GM21526 (cell line): ENCODE data around the gene CKMT2.
A peak's percentile ranks its signal among the peaks of the same experiment; 100 is the strongest.
"Not testable (repeated sequence)": the region's sequence is repeated elsewhere in the genome, so short reads cannot be mapped to it uniquely, and the experiment has no call there.

Source experiments
- ATAC-seq: cut with Tn5 transposase; IDR thresholded peaks from one replicate; pipeline ENCODE4 v1.9.1; 2021; ENCODE audit warnings: moderate library complexity; ENCODE audit not compliant: unreplicated experiment, low FRiP score

The CKMT2 gene

DNA sequence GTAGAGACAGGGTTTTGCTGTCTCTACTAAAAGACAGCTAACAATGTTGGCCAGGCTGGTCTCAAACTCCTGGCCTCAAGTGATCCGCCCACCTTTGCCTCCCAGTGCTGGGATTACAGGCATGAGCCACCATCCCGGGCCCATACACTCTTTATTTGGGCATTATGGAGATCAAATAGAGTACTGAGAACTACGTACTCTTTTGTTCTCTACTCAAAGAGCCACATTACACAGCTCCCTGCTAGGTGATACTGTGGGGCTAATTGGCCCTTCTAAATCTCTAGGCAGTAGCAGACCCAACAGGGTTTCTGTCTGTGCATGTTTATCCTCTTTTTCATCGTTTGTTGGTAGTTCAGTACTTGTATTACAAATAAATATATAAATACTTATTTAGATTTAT, 16.1 kb downstream of the CKMT2 start:
- no peak for ATAC-seq

DNA sequence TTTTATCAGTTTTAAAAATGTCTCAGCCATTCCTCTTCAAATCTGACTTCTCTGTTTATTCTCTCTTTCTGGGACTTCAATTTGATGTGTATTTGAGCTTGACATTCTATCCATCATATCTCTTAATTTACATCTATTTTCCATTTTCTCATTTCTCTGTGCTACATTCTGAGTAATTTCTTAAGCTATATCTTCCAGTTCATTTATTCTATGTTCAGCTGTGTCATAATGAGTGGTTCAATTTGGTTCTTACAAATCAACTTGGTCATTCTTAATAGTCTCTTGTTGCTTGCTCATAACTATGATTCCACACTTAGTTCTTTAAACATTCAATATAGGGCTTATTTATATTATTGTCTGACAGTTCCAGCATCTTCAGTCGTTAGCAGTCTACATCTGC, 16.9 kb downstream of the CKMT2 start:
- ATAC-seq, result no peak

DNA sequence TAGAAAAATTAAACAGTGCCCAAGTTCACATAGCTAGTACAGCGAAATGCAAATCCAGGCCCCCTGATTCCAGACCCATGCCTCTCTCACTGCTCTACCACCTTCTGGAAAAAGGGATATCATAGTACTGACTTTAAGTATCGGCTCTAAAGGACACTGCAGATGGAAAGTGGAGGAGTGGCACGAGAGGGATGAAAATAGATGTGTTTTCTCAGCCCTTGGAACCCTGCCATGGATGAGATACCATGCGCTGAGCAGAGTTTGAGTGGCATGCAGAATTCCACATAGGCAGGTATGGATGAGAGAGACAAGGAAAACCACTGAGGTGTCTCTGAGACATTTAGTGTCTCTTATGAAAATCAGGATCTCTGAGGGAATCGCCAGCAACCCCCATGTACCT, 18.8 kb downstream of the CKMT2 start:
- ATAC-seq, result no peak

DNA sequence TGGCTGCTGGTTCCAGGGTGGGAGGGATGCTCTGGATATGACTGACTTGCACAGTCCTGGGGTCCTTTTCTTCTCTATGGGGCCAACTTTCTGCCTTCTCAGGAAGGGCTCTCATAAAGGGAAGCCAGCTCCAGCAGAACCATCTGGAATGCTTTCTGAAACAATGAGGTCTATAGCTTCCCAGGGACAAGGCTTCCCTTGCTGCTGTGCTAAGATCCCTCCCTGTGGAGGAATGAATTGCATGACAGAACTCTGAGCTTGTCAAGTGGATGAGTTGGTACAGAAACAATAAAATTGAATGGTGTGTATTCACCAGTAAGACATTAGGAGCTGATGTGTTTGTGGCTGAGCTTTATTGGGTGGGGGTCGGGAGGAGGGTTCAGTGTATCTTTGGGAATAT, 19.8 kb downstream of the CKMT2 start:
- ATAC-seq, result no peak

DNA sequence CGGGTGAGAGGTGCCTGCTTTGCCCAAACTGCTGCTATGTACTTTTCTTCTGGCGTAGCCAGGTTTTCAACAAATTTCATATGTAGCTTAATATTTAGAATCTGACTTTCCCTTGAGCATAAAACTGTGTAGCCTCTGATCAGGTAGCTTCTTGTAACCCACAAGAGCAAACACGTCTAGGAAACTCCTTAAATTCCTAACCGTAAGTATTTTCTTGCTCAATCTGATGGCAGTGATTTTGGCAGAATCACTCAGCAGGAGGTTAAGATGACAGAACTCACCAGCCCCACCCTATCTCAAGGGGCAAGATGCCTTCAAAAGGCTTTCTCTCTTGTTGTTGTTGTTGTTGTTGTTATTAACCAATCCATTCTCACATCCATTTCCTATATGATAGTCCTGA, 20.8 kb downstream of the CKMT2 start:
- ATAC-seq, result no peak

DNA sequence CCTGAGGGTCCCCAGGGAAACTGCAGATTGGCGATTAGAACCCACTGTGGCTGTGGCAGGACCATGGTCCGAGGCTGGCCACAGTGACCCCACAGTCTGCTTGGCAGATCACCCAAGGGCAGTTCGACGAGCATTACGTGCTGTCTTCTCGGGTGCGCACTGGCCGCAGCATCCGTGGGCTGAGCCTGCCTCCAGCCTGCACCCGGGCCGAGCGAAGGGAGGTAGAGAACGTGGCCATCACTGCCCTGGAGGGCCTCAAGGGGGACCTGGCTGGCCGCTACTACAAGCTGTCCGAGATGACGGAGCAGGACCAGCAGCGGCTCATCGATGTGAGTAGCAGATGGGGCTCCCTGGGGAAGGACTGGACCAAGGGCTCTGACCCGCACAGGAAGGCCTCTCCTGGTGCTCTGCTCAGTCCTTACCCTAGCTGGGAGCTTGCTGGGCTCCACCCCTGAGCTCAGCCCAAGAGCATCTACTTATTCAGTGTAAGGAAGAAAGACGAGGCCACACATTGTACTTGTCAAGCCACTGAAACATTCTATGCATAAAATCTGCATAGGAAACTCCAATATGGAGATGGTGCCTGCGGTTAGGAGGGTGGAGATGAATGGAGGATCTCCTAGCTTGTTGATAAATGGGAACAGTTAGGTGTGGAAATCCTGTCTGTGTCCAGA, 21.9 kb downstream of the CKMT2 start:
- no peak for ATAC-seq

DNA sequence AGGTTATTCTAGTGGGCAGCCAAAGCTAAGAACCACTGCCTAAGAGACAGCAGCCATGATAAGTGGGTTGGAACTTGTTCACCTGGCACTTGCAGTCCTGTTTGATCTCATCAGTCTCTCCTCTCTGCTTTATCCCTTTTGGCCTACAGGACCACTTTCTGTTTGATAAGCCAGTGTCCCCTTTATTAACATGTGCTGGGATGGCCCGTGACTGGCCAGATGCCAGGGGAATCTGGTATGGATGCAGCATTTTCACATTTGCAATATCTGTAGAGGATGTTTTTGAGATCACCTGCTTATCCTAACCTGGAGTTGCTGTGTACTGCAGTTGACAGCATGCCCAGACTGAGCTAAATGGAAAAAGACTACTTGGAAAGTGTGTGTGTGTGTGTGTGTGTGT, 23.6 kb downstream of the CKMT2 start:
- ATAC-seq, result no peak

DNA sequence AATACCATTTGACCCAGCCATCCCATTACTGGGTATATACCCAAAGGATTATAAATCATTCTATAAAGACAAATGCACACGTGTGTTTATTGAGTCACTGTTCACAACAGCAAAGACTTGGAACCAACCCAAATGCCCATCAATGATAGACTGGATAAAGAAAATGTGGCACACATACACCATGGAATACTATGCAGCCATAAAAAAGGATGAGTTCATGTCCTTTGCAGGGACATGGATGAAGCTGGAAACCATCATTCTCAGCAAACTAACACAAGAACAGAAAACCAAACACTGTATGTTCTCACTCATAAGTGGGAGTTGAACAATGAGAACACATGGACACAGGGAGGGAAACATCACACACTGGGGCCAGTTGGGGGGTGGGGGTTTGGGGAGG, 29.7 kb downstream of the CKMT2 start:
- not testable (repeated sequence) for ATAC-seq

DNA sequence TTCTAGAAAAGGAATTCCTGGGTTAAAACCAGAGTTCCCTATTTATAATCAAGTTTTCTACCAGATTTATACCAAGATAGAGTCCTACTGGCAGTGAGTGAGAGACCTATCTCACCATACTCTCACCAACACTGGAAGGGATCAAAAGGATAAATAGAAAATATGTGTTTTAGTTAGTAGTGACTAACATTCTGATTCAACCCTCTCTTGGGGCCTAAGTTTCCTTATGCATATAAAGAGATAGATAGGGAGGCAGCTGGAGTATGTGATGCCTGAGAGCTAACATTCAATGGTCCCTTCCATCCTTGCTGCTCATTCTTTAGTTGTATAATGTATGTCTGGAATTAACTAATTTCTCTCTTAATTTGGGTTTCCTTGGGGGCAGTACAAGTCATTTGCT, 32.0 kb downstream of the CKMT2 start:
- no peak for ATAC-seq

DNA sequence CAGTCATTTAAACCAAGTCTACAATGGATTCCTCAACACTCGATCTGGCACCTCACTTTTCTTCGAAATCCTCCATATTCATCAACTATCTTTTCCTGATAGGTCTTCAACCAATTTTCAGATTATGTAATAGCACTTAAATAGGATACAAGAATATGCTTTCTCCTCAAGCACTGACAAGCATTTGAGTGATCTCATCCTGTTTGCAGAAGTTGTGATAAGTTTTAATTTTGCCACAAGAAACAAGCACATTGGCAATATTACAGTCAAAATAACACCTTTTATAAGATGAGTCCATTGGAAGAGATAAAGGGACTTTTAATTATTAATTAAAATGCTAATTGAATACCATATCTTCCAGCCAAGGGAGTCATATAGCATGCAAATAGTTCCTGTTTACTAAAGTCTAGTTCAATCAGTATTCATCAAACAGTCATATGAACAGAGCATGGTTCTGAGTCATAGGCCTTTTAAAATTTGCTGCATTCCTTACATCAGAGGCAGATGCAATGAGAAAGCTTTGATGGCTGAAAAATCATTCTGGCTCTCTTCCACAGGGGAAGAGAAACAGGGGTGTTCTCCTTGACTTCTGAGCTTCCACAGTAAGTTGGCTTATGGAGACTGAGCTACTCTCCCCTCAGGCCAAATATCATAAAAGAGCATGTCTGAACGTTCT, 35.5 kb downstream of the CKMT2 start:
- ATAC-seq, result no peak

DNA sequence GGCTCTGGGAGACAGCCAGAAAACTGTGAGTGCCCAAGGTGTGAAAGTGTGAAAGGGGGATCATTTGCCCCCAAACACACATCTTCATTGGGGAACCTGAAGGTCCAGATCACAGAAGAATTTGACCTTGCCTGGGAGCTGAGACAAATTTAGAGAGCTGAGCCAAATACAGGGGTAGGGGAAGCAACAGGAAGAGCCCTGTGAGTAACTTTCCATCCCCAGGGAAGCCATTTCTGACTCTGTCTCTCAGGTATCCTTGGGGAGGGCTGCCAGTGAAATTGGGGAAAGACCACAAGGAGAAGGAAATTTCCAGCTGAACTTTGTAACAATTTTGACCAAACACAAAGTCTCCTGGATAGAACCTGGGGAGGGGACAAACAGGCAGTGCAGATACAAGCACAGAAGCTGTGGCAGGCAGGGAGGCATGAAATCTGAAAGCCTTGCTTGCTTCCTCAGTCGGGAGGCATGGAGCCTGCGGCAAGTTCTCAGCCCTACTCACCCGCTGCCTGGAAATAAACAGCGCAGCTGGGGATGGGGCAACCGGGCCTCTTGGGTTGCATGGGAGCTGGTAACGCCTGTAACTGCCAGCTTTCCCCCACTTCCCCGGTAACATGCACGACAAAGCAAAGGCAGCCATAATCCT, 36.8 kb downstream of the CKMT2 start:
- no peak for ATAC-seq

DNA sequence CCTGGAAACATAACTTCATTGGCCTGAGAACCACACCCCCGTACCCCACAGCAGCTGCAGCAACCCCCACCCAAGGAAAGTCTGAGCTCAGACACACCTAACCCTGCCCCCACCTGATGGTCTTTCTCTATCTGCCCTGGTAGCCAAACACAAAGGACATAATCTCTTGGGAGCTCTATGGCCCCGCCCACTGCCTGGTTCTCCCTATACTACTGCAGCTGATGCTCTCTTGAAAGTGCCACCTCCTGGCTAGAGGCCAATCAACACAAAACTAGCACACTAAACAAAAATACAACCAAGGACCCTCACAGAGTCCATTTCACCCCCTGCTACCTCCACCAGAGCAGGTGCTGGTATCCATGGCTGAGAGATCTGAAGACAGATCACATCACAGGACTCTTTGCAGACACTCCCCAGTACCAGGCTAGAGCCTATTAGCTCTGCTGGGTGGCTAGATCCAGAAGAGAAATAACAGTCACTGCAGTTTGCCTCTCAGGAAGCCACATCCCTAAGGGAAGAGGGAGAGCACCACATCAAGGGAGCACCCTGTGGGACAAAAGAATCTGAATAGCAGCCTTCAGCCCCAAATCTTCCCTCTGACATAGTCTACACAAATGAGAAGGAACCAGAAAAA, 37.4 kb downstream of the CKMT2 start:
- not testable (repeated sequence) for ATAC-seq

DNA sequence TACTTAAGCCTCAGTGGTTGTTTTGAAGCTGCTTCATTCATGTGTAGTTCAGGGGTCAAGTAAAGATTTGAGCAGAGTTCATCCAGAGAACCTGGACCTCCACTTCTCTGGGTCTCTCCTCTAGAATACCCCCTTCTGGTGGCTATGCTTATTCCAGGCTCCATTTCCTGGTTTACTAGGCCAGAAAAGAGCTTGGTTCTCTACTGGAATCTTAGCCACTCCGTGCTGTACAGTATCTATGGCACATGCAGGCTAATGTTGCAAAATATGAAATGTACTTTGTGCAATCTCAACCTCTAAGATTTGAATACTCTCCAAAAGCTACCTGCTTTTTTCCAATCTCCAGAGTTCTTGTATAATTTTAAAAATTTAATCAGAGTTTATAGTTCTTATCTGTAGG, 50.9 kb downstream of the CKMT2 start:
- ATAC-seq, result no peak

DNA sequence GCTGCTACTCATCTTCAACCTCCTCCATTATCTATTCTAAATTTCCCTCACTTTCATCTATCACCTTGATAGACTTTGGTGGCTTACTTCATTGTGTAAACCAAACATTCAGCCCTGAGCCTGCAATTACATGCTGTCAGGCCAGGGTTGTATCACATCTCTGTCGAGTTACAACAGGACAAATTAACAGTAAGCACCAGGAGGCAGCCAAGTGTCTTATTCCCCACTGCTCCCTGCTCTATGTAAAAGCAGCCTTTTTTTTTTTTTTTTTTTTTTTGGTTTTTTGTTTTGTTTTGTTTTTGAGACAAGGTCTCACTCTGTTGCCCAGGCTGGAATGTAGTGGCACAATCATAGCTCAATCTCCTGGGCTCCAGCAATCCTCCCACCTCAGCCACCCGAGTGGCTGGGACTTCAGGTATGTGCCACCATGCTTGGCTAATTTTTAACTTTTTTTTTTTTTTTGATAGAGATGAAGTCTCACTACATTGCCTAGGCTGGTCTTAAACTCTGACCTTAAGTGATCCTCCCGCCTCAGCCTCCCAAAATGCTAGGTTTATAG, 53.0 kb downstream of the CKMT2 start:
- ATAC-seq, result no peak

DNA sequence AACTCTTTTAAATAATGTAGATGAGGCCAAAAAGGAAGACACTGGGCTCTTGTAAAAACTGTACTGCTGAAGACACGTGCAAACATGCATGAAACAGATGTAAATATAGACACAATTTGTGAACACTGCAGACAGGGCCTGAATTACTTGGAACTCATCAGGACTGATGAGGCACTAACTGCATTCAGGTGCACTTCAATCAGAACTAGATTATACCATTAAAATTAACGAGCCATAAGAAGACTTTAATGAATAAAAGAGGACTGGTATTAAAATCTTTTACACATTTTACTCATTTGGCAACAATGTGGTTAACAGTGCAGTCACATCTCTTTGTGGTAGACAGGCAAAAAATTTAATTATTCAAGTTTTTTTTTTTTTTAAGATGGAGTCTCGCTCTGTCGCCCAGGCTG, 54.9 kb downstream of the CKMT2 start:
- peak; percentile 57 for ATAC-seq

DNA sequence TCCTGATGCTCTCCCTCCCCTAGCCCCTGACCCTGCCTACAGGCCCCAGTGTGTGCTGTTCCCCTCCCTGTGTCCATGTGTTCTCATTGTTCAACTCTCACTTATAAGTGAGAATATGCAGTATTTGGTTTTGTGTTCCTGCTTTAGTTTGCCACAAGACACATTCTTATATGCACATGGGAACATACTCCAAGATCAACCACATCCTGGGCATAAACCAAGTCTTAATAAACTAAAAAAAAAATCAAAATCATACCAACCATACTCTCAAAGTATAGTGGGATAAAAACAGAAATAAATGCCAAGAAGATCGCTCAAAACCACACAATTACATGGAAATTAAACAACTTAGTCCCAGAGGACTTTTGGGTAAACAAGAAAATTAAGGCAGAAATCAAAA, 57.0 kb downstream of the CKMT2 start:
- ATAC-seq, result no peak

DNA sequence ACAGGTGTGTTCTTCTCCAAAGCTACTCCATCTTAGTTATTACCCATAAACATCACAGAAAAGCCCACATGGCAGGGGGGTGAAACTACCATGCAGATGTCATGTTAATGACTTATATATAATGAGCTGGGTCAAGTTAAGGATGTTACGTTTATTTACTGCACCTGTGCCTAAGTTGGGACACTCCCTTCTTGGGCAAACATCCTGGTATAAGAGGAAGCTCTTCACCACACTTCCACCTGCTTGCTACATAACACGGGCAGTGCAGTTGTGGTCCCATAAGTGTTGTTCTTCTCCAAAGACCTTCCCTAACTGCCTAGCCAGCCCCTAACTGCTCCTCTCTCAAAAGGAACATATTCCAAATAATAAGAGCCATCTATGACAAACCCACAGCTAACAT, 59.0 kb downstream of the CKMT2 start:
- no peak for ATAC-seq

DNA sequence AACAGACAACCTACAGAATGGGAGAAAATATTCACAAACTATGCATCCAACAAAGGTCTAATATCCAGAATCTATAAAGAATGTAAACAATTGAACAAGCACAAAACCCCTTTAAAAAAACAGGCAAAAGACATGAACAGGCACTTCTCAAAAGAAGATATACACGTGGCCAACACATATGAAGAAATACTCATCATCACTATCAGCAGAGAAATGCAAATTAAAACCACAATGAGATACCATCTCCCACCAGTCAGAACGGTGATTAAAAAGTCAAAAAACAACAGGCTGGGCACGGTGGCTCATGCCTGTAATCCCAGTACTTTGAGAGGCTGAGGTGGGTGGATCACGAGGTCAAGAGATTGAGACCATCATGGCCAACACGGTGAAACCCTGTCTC, 60.9 kb downstream of the CKMT2 start:
- ATAC-seq, result not testable (repeated sequence)

DNA sequence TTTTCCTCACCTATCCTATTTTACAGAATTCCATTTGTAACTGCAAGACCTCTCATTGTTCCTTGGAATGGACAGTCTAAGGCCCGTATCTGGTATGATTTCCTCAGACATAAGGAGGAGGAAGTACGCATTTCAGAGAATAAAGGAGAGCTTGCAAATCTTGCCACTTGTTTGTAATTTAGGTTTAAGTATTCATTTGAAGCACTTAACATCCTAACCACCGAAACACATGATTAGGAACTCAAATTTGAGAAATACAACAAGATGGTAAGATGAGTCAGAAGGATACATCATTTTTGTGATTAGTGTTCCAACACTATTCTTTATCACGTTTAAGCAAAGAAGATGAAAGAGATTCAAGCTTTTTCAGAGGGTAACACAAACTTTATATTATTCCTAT, 64.4 kb downstream of the CKMT2 start:
- no peak for ATAC-seq

DNA sequence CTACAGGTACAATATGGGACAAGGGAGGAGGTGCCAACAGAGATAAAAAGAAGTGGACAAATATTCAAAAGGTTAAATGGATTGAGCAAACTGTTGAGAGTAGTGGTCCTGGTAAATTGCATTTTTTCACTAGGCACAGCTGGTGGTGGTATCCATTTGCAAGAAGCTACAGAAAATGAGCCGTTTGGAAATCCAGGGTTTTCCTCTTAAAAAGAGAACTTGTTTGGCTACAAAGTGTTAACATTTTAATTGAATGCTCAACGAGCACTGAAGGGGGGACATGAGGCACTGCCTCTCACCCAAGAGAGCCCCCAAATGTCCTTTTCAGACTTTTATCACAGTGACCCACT, 67.8 kb downstream of the CKMT2 start:
- peak; percentile 8 for ATAC-seq

DNA sequence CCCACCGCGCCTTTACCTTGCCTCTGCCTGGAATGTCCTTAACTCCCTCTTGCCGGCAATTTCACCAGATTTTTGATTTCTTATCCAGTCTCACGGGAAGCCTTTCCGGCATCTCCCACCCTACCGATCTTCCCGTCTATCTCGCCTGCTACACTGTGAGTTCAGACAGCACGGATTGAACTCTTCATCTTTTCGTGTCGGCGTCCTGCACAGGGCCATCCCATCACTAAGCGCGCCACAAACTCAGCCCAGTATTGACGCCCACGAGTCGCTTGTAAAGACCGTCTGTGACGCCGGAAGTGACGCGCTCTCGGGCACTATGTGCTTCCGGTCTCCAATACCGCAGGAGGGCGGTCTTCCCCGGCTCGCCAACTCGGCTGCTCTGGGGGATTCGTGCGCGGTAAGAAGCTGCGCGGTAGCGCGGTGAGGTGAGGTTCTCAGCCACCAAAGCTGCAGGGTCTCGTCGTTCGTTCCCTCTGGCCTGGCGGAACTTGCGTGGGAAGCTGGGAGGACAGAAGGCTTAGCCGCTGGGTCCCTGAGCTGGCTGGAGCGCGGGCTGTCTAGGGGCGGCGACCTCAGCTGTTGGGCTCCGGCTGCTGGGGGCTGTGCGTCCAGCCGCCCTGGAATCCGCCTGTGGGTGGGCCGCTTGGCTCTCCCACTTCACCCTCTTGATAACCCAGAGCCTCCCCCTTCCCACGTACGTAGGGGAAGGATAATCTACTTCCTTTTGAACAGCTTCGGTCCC, 68.3 kb downstream of the CKMT2 start, which contains the start of gene ZCCHC9:
ZCCHC9 (plus strand) TSS at position 317 of the 745 bp plus-strand sequence. CDS start 3,171 bp downstream, outside the sequence.
- peak; percentile 96 for ATAC-seq
